ENCODE data around the gene BTBD9. TPM values are rescaled to one million over a fixed set of nuclear protein-coding genes. Genes with fewer than 3 reads are reported as not detected.

Gene BTBD9
- total RNA-seq, 1 donor from 2014 or later = 47.9 TPM

GRCh38 chr6:38484656-38485055 lies 155.1 kb downstream of the BTBD9 start:
- Histone ChIP-seq H3K9me3 (no peaks in the 10 kb centered on the region), H3K36me3 (no peaks in the 10 kb centered on the region), H3K4me3 (no peak overlapping the region), H3K27me3 (no peaks in the 10 kb centered on the region), H3K4me1 (peaks cover 18% of the 10 kb centered on the region), H3K27ac (no peak overlapping the region)
- TF ChIP-seq CTCF (IDR thresholded peaks at IDR 0.05) = no peak
- no peak for DNase-seq
- no peak for ATAC-seq
- intact Hi-C loops (cut with DNase I) = no loop called here

- H3K27me3 ChIP-seq = no peaks in the 10 kb centered on the region
- no peaks in the 10 kb centered on the region for H3K9me3 ChIP-seq
- H3K4me3 ChIP-seq = no peak overlapping the region
- intact Hi-C loops (cut with DNase I) = no loop called here
- TF ChIP-seq CTCF (IDR thresholded peaks at IDR 0.05) = no peak
- H3K4me1 ChIP-seq = peaks cover 18% of the 10 kb centered on the region
- no peak overlapping the region for H3K27ac ChIP-seq
- H3K36me3 ChIP-seq = no peaks in the 10 kb centered on the region
- ATAC-seq (peak; percentile 90), DNase-seq (no peak)
Observed at GRCh38 chr6:38483526-38483925, 156.2 kb downstream of the BTBD9 start.

DNA sequence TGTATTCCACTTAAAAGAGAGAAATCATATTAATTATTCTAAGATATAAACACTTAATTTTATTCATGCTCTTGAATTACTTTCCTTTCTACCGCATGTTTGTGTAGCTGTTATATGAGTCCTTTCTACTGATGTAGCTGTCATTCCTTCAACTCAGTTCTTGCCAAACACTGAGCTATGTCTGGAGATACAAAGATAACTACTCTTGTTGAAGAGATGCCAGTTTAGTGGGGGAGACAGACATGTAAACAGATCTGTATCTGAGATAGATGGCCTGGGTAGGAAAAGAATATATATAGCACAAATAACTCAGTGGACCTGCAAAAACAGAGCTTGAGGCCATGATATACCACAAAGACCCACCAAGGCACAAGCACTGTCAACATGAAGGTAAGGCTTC lies 157.3 kb downstream of the BTBD9 start:
- no peaks in the 10 kb centered on the region for H3K36me3 ChIP-seq
- H3K4me3 ChIP-seq = no peak overlapping the region
- TF ChIP-seq CTCF (IDR thresholded peaks at IDR 0.05) = no peak
- intact Hi-C loops (cut with DNase I) = no loop called here
- ATAC-seq (no peak), DNase-seq (no peak)
- H3K27me3 ChIP-seq = no peaks in the 10 kb centered on the region
- no peaks in the 10 kb centered on the region for H3K9me3 ChIP-seq
- H3K27ac ChIP-seq = no peak overlapping the region
- peaks cover 23% of the 10 kb centered on the region for H3K4me1 ChIP-seq

GRCh38 chr6:38481851-38482250 lies 157.9 kb downstream of the BTBD9 start:
- no peaks in the 10 kb centered on the region for H3K27me3 ChIP-seq
- no peak overlapping the region for H3K4me3 ChIP-seq
- ATAC-seq = no peak
- H3K27ac ChIP-seq = no peak overlapping the region
- H3K9me3 ChIP-seq = no peaks in the 10 kb centered on the region
- DNase-seq = no peak
- intact Hi-C loops (cut with DNase I) = no loop called here
- no peak for TF ChIP-seq CTCF (IDR thresholded peaks at IDR 0.05)
- no peaks in the 10 kb centered on the region for H3K36me3 ChIP-seq
- peaks cover 23% of the 10 kb centered on the region for H3K4me1 ChIP-seq

DNA sequence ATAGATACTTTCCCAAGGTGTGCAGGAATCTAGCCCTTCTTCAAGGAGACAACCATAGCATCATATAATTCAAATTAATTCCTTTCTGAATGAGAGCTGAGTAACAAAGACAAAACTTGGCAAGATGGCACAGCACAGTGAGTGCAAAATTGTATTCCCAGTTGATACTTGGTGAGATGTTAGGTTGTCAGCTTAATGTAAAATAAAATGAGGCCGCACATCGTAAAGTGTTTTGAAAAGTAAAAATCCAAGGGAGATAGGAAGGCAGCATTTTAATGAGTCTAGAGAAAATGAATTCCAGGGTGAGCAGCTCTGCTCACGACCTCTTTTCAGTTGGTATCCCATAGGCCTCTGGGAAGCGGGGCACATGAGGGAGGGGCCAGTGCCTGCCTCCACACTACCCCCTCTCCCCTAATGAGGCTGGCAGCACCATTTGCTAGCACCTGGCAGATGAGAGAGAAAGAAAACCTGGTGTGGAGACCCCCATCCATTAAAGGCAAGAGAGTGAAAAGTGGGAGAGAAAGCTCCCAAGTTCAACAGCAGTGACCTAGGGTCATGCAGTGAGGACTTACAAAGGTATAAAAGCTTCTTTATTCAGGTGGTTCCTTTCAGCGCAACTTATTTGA lies 158.4 kb downstream of the BTBD9 start:
- Histone ChIP-seq H3K4me1 (peaks cover 23% of the 10 kb centered on the region), H3K36me3 (no peaks in the 10 kb centered on the region), H3K27me3 (no peaks in the 10 kb centered on the region), H3K9me3 (no peaks in the 10 kb centered on the region), H3K4me3 (no peak overlapping the region), H3K27ac (no peak overlapping the region)
- intact Hi-C loops (cut with DNase I) = no loop called here
- no peak for ATAC-seq
- no peak for DNase-seq
- no peak for TF ChIP-seq CTCF (IDR thresholded peaks at IDR 0.05)

- H3K27me3 ChIP-seq = no peaks in the 10 kb centered on the region
- TF ChIP-seq CTCF (IDR thresholded peaks at IDR 0.05) = no peak
- intact Hi-C loops (cut with DNase I) = no loop called here
- no peak overlapping the region for H3K27ac ChIP-seq
- no peaks in the 10 kb centered on the region for H3K9me3 ChIP-seq
- peaks cover 23% of the 10 kb centered on the region for H3K4me1 ChIP-seq
- H3K4me3 ChIP-seq = no peak overlapping the region
- ATAC-seq = no peak
- H3K36me3 ChIP-seq = no peaks in the 10 kb centered on the region
- DNase-seq = no peak
Observed at GRCh38 chr6:38480036-38480435, 159.7 kb downstream of the BTBD9 start.

Measured in upper lobe of right lung (tissue), 1 donor.